ENCODE results near the gene RHOT2. TPM values are rescaled to one million over a fixed set of nuclear protein-coding genes. Genes with fewer than 3 reads are reported as not detected.

RHOT2 gene
- total and polyA plus RNA-seq, 9 of the 15 experiments (the other 6 are each of a cell fraction or from before 2014, with no cell fraction given): 5.0 to 373 (median 112) TPM

- TF ChIP-seq, protein P1, sequence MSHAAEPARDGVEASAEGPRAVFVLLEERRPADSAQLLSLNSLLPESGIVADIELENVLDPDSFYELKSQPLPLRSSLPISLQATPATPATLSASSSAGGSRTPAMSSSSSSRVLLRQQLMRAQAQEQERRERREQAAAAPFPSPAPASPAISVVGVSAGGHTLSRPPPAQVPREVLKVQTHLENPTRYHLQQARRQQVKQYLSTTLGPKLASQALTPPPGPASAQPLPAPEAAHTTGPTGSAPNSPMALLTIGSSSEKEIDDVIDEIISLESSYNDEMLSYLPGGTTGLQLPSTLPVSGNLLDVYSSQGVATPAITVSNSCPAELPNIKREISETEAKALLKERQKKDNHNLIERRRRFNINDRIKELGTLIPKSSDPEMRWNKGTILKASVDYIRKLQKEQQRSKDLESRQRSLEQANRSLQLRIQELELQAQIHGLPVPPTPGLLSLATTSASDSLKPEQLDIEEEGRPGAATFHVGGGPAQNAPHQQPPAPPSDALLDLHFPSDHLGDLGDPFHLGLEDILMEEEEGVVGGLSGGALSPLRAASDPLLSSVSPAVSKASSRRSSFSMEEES (CRISPR knock-in tag; IDR thresholded peaks at IDR 0.05): peak; percentile 87
- TF ChIP-seq SIX5 (IDR thresholded peaks at IDR 0.05; ENCODE audit: borderline replicate concordance in 1 of 2, insufficient read depth in 1 of 2, low read depth in 1 of 2, low read length in 2 of 2): no peak
- TF ChIP-seq HOXB6 (CRISPR knock-in tag; IDR thresholded peaks at IDR 0.05; ENCODE audit: borderline replicate concordance): no peak
- TF ChIP-seq NONO (IDR thresholded peaks at IDR 0.05; ENCODE audit: low read depth in 2 of 2, low read length in 1 of 2): no peak
- peak; percentile 30; the same call in 1 of the 2 replicates for TF ChIP-seq TOE1 (IDR thresholded peaks at IDR 0.05; ENCODE audit: borderline replicate concordance)
- no peak for TF ChIP-seq TOE1 (CRISPR knock-in tag; IDR thresholded peaks at IDR 0.05; ENCODE audit: borderline replicate concordance, low read depth)
- TF ChIP-seq CHD7 (IDR thresholded peaks at IDR 0.05; ENCODE audit: low read depth, low read length): no peak
These were observed 24.6 kb downstream of the RHOT2 start (continued) for GRCh38 chr16:692356-693108.

All from K562 (cell line).